HG02840 (cell line): ENCODE results near the gene ORM1.
"Not testable (repeated sequence)": the region's sequence is repeated elsewhere in the genome, so short reads cannot be mapped to it uniquely, and the experiment has no call there.

Experiments used
- ATAC-seq: cut with Tn5 transposase; IDR thresholded peaks from one replicate; pipeline ENCODE4 v1.9.1; 2021; ENCODE audit warnings: mild to moderate bottlenecking, moderate library complexity, moderate number of reproducible peaks; ENCODE audit not compliant: unreplicated experiment, low FRiP score

The ORM1 gene

DNA sequence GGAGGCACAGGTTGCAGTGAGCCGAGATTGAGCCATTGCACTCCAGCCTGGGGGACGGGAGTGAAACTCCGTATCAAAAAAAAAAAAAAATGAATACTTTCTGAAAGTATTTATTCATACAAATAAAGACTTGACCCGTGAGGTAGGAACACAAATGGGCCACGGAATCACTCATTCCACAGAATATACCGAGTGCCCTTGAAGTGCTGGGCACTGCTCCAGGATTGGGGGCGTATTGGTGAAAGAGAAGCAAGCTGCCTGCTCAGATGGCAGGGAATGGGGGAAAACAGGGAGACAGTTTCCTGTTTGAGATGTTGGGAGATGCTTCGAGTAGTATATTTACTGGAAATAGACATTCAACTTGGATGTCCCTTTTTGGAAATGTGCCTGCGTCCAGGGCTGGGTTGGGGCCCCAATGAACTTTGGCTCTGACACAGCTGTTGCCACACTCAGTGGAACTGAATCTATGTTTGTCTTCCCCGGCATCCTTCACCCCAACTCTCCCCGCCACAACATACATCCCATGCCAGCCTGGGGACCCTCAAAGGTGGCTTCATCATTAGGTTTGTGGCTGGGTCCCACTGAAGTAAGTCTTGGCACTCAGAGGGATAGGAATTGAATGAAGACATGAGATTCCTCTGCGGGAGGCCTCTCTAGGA is 609 bp upstream of the ORM1 start:
- ATAC-seq: not testable (repeated sequence)

GRCh38 chr9:114323849-114324248 is 951 bp downstream of the ORM1 start:
- not testable (repeated sequence) for ATAC-seq

GRCh38 chr9:114324492-114324891 is 1.6 kb downstream of the ORM1 start:
- no peak for ATAC-seq

DNA sequence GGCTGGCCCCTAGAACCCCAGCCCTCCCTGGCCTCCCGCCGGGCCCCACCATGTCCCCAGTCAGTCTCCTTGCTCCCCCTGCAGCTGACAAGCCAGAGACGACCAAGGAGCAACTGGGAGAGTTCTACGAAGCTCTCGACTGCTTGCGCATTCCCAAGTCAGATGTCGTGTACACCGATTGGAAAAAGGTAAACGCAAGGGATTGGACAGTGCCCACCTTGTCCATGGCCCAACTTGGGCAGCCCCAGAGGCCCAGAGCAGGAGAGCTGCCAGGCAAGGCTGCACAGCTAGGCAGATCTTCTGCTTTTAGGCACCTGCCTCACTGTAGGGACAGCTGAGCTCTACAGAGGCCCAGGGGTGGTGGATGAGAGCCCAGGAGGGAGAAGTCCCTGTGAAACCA is 2.1 kb downstream of the ORM1 start:
- ATAC-seq: not testable (repeated sequence)

GRCh38 chr9:114325684-114326254 is 2.9 kb downstream of the ORM1 start:
- not testable (repeated sequence) for ATAC-seq

DNA sequence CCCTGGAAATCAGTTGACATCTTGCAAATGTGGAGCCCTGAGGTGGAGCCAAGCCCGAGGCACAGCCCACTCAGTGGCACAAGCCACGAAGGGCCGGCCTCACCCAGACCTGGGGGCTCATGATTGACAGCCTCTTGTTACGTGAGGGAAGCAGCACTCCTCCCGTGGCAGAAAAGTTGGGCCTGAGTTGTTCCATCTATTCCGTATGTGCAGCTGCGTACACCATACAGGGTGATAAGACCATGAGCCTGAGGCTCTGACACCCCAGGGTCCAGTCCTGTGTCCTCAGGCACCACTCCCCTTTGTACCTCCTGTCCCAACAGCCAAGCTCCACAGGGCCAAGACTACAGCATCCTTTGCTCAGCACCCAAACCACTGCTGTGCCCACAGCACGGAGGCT is 4.9 kb downstream of the ORM1 start:
- no peak for ATAC-seq

- not testable (repeated sequence) for ATAC-seq
Observed at GRCh38 chr9:114328357-114328820, 5.5 kb downstream of the ORM1 start.

- not testable (repeated sequence) for ATAC-seq
Observed at GRCh38 chr9:114328937-114329624, 6.2 kb downstream of the ORM1 start.

DNA sequence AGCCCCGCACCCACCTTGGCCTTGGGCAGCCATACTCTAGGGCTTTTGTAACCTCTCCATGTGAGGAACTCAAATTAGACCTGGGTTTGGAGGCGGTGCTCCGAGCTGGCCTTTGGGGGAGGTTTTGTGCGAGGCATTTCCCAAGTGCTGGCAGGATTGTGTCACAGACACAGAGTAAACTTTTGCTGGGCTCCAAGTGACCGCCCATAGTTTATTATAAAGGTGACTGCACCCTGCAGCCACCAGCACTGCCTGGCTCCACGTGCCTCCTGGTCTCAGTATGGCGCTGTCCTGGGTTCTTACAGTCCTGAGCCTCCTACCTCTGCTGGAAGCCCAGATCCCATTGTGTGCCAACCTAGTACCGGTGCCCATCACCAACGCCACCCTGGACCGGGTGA is 6.7 kb downstream of the ORM1 start, which contains the start of gene ORM2:
TSS of gene ORM2 (plus strand) at position 245 of the 398 bp plus-strand sequence. CDS start at position 281, 36 bp downstream.
- ATAC-seq: not testable (repeated sequence)

DNA sequence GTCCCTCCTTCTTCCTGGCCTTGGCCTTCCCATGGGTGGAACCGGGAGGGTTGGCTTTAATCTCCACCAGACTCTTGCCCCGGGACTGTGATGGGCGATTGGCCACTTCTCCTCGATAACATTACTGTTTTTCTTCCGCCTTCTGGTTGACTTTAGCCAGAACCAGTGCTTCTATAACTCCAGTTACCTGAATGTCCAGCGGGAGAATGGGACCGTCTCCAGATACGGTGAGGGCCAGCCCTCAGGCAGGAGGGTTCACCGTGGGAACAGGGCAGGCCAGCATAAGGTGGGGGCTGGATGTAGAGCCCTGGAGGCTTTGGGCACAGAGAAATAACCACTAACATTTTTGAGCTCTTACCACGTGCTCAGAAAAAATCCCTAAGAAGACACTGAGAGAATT is 7.7 kb downstream of the ORM1 start:
- no peak for ATAC-seq

DNA sequence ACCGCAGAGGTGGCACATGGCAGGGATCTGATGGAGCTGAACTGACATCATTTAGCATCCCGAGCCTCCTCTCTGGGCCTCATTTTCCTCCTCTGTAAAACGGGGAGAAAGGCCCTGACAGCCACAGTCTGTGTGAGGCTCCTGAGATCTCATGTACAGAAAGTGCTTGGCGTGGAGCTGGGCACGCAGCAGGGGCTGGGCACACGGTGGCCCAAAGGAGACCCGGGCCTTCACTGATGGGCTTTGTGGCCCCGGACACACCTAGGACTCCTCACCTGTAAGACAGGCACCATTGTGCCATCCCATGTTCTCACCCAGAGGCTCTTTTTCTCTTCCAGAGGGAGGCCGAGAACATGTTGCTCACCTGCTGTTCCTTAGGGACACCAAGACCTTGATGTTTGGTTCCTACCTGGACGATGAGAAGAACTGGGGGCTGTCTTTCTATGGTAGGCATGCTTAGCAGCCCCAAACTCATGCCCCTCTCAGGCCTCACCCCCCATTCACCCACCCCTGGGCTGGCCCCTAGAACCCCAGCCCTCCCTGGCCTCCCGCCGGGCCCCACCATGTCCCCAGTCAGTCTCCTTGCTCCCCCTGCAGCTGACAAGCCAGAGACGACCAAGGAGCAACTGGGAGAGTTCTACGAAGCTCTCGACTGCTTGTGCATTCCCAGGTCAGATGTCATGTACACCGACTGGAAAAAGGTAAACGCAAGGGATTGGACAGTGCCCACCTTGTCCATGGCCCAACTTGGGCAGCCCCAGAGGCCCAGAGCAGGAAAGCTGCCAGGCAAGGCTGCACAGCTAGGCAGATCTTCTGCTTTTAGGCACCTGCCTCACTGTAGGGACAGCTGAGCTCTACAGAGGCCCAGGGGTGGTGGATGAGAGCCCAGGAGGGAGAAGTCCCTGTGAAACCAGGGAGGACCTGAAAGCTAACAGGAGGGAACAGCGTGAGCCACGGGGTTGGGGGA is 8.6 kb downstream of the ORM1 start:
- ATAC-seq: not testable (repeated sequence)

GRCh38 chr9:114332474-114333040 is 9.7 kb downstream of the ORM1 start:
- ATAC-seq: not testable (repeated sequence)

GRCh38 chr9:114333718-114334117 is 10.8 kb downstream of the ORM1 start:
- ATAC-seq: not testable (repeated sequence)

- no peak for ATAC-seq
Observed at GRCh38 chr9:114334490-114334889, 11.6 kb downstream of the ORM1 start.

DNA sequence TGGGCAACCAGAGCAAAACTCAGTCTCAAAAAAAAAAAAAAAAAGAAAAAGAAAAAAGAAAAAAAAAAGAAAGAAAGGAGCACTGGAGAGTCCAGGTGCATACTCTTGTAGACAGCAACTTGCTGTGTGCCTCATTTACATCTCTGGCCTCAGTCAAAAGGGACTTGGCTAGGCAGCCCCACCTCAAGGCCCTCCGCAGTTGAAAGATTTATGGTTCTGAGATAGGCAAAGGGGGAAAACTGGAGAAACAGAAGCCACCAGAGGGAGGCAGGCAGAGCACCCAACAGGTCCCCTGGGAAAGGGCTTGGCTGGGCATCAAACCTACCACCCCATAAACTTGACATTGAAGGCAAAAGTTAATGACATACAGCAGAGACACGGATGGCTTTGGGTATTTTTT is 12.8 kb downstream of the ORM1 start:
- no peak for ATAC-seq

DNA sequence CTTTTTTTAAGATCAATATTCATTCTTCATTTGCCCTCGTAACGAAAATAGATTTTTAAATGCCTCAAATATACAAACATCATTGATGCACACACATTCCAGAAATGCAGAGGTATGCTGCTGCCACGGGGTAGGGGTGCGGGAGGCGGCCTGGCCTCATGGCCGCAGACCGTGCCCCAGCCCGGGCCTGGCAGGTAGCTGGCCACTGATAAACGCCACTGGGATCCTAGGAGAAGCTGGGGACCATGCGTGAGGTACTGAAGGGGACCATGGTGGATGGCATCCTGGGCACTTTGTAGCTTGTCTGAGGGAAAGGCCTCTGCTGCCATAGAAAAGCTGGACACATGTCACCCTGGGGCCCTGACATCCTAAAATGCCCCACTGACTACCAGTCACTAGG is 13.3 kb downstream of the ORM1 start:
- no peak for ATAC-seq

DNA sequence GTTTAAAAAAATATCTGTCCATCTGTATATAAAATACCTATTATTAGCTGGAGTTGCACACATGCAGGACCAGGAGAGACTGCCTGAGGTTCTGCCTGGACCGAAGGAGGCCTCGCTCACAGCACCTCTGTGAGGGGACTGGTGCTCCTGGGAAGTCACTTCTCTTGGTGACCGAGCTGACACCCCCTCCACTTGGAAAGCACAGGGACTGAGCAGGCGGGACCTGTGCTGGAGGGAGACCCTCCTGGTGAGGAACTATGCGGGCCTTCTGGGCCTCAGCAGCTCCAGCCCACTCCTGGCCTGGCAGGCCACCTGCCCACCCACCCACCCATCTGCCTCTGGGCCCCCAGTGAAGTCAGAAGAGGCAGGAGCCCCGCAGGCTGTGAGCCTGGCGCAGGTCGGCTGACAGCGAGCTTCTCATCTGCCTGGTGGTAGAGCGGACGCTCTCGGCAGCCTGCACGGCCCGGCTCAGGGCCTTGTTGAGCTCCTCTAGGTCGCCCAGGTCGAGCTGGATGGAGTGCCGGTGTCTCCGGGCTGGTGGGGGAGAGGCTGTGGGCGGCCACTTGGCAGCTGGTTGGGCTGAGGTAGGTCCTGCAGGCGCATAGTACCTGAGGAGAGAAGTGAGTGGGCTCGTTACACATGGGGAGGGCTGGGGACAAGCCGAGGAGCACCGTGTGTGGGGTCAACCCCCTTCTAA is 13.9 kb downstream of the ORM1 start:
- ATAC-seq: no peak

GRCh38 chr9:114338187-114338586 is 15.3 kb downstream of the ORM1 start:
- ATAC-seq: no peak

GRCh38 chr9:114339130-114339908 is 16.4 kb downstream of the ORM1 start:
- ATAC-seq: no peak
